Cardiac muscle cell (in vitro differentiated cells and primary cell): ENCODE results near the gene TWF1. TPM values are rescaled to one million over a fixed set of nuclear protein-coding genes. Genes with fewer than 3 reads are reported as not detected.
"Not testable (repeated sequence)": the region's sequence is repeated elsewhere in the genome, so short reads cannot be mapped to it uniquely, and the experiment has no call there.

ENCODE experiments used
- DNase-seq, 2 donors: peaks; one replicate each; pipeline versions ENCODE4 v3.0.0 to v3.0.0-alpha.2; 2010 to 2017; ENCODE audit warnings: low read depth in 1 of 2, low spot score in 1 of 2
- H3K27ac ChIP-seq: fragments of 200-600 bp; sonication (generic); 2 replicates; pipeline ENCODE4 v1.5.1; 2016
- H3K27me3 ChIP-seq: fragments of 200-600 bp; sonication (generic); 2 replicates; pipeline ENCODE4 v1.6.0; 2016; ENCODE audit warnings: control low read depth
- H3K36me3 ChIP-seq: fragments of 200-600 bp; sonication (generic); 2 replicates; pipeline ENCODE4 v1.5.1; 2016; ENCODE audit warnings: control low read depth
- H3K4me1 ChIP-seq: fragments of 200-600 bp; sonication (generic); 2 replicates; pipeline ENCODE4 v1.8.1; 2017; ENCODE audit warnings: low read depth, mild to moderate bottlenecking, mixed run types
- H3K4me3 ChIP-seq: fragments of 200-600 bp; sonication (generic); 2 replicates; pipeline ENCODE4 v1.5.1; 2016; ENCODE audit warnings: mild to moderate bottlenecking
- H3K9me3 ChIP-seq: fragments of 200-600 bp; sonication (generic); 2 replicates; pipeline ENCODE4 v1.5.1; 2017; ENCODE audit warnings: low read depth, mild to moderate bottlenecking, control low read depth
- polyA plus RNA-seq: library from polyadenylated mRNA; unstranded; fragments of >200 nt; fragmentation: Nextera tagmentation; extraction: Ambion mirVana; gene quantifications from 2 replicates; pipeline ENCODE4 v1.2.1, GENCODE V29; 2016
- total RNA-seq: library from RNA; depleted of rRNA; stranded (reverse); fragments of >200 nt; gene quantifications from 2 replicates; pipeline ENCODE4 v1.2.3, GENCODE V29; 2016
- TF ChIP-seq, protein P1 (sequence below): IDR thresholded peaks from 2 replicates; pipeline ENCODE4 v1.5.1; 2012; ENCODE audit warnings: low read depth, mild to moderate bottlenecking, low read length

The TWF1 gene
- total and polyA plus RNA-seq, 2 experiments from 2014 or later: 28.7 to 31.6 TPM

DNA sequence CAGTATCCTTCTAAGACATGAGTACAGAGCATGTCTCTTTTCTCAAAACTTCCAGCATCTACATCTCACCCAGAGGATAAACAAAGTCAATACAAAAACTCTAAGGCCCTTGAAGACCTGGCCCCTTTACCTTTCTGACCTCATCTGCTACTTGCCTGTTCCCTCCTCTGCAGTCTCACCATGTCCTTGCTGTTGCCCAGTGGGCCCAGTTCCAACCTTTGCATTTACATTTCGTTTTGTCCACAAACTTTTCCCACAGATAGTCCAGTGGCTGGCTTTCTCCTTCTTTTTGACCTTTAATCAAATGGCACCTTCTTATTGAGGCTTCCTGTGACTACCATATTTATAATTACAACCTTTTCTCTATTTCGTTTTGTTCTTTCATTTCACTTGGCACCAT is 45.7 kb downstream of the TWF1 start:
- Histone ChIP-seq H3K4me1 (no peaks in the 10 kb centered on the region), H3K27me3 (no peaks in the 10 kb centered on the region), H3K27ac (no peak overlapping the region), H3K36me3 (no peaks in the 10 kb centered on the region), H3K4me3 (no peak overlapping the region), H3K9me3 (no peaks in the 10 kb centered on the region)
- no peak for DNase-seq
- TF ChIP-seq, protein P1, sequence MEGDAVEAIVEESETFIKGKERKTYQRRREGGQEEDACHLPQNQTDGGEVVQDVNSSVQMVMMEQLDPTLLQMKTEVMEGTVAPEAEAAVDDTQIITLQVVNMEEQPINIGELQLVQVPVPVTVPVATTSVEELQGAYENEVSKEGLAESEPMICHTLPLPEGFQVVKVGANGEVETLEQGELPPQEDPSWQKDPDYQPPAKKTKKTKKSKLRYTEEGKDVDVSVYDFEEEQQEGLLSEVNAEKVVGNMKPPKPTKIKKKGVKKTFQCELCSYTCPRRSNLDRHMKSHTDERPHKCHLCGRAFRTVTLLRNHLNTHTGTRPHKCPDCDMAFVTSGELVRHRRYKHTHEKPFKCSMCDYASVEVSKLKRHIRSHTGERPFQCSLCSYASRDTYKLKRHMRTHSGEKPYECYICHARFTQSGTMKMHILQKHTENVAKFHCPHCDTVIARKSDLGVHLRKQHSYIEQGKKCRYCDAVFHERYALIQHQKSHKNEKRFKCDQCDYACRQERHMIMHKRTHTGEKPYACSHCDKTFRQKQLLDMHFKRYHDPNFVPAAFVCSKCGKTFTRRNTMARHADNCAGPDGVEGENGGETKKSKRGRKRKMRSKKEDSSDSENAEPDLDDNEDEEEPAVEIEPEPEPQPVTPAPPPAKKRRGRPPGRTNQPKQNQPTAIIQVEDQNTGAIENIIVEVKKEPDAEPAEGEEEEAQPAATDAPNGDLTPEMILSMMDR: no peak

DNA sequence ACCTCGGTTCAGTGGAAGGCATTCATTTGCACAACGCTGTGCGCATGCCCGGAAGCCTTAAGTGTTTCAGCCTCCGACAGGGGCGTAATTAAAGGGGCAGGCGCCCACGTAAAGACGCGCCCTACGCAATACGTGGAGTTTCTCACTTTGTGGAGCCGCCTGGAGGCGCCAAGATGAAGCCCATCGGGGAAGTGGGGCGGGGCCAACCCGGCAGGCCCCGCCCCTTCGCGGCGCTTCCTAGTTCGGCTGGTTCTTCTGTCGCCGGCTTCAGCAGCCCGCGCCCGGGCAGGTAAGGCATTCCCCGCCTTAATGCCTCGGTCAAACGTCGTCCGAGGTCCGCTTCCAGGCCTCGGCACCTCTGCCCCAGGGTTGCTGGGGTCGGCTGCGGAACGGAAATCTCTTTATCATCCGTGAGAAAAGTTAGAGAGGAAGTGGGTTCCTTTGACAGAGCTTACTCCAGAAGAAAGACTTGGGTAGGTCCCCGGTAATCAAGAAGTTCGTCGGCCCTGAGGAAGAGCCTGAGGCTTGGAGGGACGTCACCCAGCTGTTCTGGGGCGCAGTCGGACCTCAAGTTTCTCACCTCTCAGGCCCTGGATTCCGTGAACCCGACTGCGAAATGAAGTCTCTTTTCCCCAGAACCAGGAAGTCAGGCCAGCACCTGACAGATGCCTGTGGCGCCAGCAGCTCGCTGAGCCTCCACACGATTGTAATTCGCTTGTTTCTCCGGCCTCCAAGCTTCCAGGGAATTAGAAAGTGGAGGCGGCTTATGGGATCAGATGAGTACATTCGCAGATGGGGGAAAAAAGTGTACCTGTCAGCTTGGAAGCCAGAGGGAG is 47.2 kb downstream of the TWF1 start, which contains the start of the genes IRAK4 and PUS7L:
Gene IRAK4, plus strand, starts transcription at position 224 of the 836 bp plus-strand sequence. CDS start 9,161 bp downstream, outside the sequence.
Gene PUS7L, minus strand, starts transcription at position 63 of the 836 bp plus-strand sequence. CDS start 3,545 bp downstream, outside the sequence.
- peak in 1 of 2 donors; percentile 98 for DNase-seq
- Histone ChIP-seq H3K27ac (no peak within 1 kb of the TSS), H3K36me3 (no peaks in the 10 kb centered on the region), H3K9me3 (no peaks in the 10 kb centered on the region), H3K27me3 (no peaks in the 10 kb centered on the region), H3K4me3 (no peak within 1 kb of the TSS), H3K4me1 (no peaks in the 10 kb centered on the region)
- TF ChIP-seq, protein P1: peak; percentile 58

DNA sequence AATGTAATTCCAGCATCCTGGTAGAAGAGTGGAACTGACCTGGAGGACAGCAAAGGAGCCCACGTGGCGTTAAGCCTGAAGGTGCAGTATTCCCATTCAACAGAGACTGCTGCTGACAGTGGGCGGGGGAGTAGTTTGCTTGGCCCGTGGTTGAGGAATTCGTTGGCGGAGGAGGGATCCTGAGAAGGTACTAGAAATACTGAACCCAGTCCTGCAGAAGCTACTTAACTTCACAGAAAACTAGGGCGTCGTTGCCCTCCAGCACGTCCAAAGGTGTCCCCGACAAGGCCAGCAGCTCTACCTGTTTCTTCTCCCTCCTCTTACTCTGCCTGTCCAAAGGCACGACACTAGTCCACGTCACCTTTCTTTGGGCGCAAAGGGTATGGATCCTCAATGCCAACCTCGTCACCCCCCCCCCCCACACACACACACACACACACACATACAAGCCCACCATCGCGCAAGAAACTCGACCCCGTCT is 47.8 kb downstream of the TWF1 start:
- Histone ChIP-seq H3K27ac (no peak overlapping the region), H3K9me3 (no peaks in the 10 kb centered on the region), H3K4me1 (no peaks in the 10 kb centered on the region), H3K36me3 (no peaks in the 10 kb centered on the region), H3K27me3 (no peaks in the 10 kb centered on the region), H3K4me3 (no peak overlapping the region)
- peak in 1 of 2 donors; percentile 46 for DNase-seq
- TF ChIP-seq, protein P1: no peak

DNA sequence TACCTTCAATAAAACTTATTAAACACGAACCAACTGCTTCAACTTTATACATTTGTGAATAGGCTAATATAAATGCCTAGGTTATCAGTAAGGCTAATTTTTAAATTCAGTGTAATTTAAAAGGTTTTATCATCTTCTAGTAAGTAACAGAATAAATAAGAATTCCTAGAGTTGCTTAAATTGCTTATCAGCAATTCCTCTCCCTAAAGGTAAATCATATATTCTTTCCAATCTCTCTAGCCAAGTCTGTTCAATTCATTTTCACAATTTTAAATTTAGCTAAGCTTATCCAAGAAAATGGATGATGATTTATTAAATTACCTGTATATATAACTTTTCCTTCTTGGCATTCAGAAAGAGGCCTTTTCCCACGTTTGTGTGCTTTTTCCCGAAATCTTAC is 52.1 kb downstream of the TWF1 start:
- TF ChIP-seq, protein P1: no peak
- Histone ChIP-seq H3K27me3 (no peaks in the 10 kb centered on the region), H3K36me3 (no peaks in the 10 kb centered on the region), H3K27ac (no peak overlapping the region), H3K4me1 (no peaks in the 10 kb centered on the region), H3K9me3 (no peaks in the 10 kb centered on the region), H3K4me3 (no peak overlapping the region)
- DNase-seq: no peak

DNA sequence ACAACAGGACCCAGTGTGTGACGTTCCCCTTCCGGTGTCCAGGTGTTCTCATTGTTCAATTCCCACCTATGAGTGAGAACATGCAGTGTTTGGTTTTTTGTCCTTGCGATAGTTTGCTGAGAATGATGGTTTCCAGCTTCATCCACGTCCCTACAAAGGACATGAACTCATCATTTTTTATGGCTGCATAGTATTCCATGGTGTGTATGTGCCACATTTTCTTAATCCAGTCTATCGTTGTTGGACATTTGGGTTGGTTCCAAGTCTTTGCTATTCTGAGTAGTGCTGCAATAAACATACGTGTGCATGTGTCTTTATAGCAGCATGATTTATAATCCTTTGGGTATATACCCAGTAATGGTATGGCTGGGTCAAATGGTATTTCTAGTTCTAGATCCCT is 54.8 kb downstream of the TWF1 start:
- not testable (repeated sequence) for H3K9me3 ChIP-seq, DNase-seq, H3K4me1 ChIP-seq, H3K27me3 ChIP-seq, H3K27ac ChIP-seq, H3K4me3 ChIP-seq, H3K36me3 ChIP-seq

DNA sequence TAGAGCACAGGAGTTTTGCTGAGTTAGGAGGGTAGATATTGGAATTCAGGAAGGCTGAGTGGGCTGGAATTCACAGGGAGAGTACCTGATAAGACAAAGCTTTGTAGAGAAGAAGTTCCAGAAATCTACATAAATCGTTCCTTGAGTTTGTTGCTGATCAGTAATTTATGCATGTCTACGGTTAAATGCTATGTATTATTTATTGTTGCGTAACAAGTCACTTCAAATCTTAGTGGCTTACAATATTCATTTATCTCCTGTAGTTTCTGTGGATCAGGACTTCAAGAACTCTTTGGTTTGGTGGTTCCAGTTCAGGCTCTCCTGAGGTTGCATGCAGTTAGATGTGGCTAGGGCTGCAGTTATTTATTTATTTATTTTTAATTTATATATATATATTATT is 55.3 kb downstream of the TWF1 start:
- DNase-seq: no peak
- TF ChIP-seq, protein P1: no peak
- H3K27ac ChIP-seq: no peak overlapping the region

More for the DNA sequence above, 55.3 kb downstream of the TWF1 start:
- Histone ChIP-seq H3K27me3 (no peaks in the 10 kb centered on the region), H3K36me3 (no peaks in the 10 kb centered on the region), H3K4me1 (no peaks in the 10 kb centered on the region), H3K9me3 (no peaks in the 10 kb centered on the region), H3K4me3 (no peak overlapping the region)
